GDM1 (cell line): ENCODE data around the gene NRP2.

Source experiments
- DNase-seq: peaks from one replicate; lab custom pipeline; 2025; lab: John Stamatoyannopoulos, UW

Gene NRP2

DNA sequence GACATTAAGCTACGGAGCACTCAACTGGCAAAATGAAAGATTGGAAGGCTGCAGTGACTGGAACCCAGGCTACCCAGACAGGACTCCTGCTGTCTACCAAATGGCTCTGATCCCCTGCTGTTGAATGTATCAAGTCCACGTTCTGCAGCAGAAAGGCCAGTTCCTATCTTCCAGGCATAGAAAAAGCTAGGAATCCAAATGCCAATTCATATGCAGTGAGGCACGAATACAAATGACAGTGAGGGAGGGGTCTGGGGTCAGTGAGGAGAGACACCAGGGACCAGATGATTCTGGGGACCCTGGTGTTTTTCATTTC, 5.3 kb downstream of the NRP2 start:
- DNase-seq: no peak

GRCh38 chr2:205688417-205689200, 6.3 kb downstream of the NRP2 start:
- DNase-seq: no peak

- DNase-seq: no peak
These were observed 7.5 kb downstream of the NRP2 start for GRCh38 chr2:205689820-205690219.

GRCh38 chr2:205692104-205692503, 9.8 kb downstream of the NRP2 start:
- no peak for DNase-seq

DNA sequence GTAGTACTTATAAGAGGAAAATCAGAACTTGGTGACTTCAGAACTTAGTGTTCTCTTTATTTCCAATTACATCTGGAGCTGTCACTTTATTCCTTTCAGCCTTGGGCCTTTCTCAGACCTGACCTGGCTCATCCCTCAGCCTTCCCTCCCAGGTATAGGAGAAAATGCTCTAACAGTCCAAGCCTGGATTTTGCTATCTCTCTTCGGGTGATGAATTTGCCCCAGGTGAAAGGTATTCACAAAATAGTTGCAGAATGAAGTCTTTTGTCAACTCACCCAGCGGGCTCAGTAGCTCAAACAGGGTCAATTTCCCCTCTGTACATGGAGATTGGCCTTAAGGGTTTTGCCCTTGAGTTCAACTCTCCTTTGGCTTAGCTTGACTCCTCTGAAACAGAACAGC, 12.0 kb downstream of the NRP2 start:
- no peak for DNase-seq

DNA sequence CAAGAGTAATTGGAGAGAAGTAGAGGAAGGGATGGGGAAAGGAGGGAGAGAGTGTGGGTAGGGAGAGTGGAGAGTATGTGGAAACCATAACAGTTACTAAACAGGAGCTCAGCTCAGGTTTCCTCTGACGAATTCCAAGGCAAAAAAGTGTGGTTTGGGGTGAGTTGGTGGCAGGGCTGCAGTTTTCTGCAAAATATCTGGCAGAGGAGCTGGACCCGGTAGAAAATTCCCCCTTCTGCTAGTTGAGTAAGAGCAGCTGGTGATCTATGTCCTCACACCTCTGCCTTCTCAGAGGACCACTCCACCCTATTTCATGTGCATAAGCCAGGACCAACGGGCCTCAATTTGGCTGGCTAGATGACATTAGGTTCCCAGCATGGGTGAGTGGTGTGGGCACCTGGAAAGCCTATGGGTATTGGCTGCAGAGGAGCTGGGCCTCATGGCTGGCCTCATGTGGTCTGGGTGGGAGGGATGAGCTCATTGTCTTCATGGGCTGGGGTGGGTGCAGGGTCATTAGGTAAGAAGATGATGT, 13.2 kb downstream of the NRP2 start:
- no peak for DNase-seq

GRCh38 chr2:205696331-205696926, 14.1 kb downstream of the NRP2 start:
- DNase-seq: no peak

- DNase-seq: no peak
These were observed 14.7 kb downstream of the NRP2 start for GRCh38 chr2:205696927-205697441.

DNA sequence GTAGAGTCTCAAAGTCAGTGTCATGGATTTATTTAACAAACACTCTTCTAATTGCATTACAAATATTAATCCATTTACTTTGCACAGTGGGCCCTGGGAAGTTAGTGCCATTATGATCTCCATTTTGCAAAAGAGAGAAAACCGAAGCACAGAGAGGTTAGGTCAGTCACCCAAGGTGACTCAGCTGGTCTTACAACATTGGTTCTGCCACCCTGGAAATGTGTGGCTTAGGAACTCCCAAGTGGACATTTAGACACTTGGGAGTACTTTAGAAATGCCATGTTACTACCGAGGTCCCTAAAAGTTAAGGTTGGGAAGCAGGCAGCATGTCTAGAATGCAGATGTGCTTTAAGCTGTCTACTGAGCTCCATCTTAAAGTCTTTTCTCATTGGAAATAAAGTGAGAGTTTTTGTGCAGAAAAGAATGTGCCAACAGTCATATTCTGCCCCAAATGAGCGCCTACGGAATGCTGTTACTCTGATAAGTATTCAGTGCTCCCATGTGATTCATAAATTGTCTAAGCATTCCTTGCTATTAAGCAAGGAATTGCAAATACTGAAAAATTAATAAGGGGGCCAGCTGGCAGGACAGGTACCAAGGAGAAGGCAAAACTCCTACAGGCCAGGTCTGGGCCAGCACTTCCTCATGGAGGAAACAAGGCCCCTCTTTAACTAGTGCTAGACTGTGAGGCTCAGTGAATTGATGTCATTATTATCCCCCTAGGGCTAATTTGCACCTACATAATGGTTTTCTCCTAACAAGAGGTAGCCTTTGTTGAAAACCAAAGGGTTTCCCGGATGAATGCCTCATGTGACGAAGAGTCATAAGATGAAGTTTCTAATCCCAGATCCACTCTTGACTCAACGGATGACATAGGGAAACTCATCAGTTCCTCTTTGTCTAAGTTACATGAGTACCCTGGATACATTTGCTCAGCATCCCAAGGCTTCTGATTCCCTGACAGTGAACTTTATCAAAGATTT, 16.3 kb downstream of the NRP2 start:
- DNase-seq: no peak

DNA sequence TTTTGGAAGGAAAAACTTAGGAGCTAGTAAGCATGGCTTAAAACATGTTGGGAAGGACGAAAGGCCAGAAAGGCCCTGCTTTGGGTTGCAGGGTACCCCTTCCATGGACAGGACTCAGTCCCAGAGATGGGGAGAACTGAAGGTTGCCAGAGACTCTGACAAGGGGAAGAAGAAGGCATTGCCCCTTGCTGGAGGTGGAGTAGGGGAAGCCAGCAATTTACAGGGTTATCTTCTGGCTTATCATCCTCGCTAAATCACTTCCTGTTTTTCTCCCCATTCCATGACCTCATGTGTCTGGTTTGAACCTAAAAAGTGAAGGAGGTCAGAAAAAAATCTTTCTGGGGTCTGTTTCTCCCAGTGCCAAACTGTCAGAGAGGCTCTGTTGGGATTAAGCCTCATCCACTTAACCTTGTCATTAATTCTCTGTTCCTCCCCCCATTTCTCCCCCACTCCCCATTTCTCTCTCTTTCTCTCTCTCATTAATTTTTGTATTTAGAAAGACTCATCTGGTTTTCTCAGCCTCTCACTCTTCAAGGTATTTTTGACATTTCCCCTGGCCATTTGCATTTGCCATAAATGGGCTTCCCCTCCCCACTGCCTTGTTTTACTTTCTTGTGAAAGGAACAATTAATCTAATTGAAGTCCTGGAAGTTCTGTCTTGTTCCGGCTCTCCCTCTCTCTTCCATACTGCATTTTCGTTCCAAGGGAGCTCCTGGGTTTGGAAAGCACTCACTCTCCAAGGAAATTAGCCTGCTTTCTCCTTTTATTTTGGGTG, 17.4 kb downstream of the NRP2 start:
- no peak for DNase-seq

GRCh38 chr2:205700331-205701132, 18.2 kb downstream of the NRP2 start:
- no peak for DNase-seq

DNA sequence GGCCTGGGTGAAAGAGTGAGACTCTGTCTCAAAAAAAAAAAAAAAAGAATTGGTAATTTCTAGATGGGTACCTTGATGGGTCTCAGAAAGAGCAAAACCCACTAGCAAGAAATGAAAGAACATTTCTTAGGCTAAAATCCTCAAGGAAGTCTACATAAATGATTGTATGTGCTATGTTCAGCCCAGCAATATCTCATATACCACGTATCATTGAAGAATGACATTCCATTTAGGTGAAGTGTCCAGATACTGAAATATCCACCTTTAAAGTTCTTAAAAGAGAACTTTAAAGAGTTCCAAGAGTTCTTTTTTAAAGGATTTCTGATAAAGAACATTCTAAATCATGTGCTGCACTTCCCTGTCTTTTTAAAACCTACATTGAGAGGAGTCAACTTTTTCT, 19.2 kb downstream of the NRP2 start:
- DNase-seq: no peak

DNA sequence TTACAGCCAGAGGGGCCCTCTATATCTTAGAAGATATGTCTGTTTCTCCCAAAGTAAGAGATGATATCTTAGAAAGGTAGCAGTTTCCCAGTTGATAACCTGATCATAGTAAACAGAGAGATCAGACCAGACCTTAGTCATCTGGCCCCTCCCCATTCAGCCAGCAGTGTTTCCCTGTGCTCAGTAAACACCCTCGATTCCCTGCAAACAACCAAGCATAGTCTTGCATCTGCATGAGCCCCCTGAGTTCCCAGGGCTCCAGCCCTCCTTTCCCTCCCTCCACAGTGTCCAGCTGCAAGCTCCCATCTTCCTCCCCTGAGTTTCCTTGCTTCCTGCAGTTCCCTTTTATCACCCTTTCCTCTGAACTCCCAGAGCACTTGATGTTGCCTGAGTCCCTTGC, 20.3 kb downstream of the NRP2 start:
- DNase-seq: no peak

GRCh38 chr2:205703471-205704126, 21.3 kb downstream of the NRP2 start:
- no peak for DNase-seq

GRCh38 chr2:205704127-205704741, 21.9 kb downstream of the NRP2 start:
- no peak for DNase-seq

- DNase-seq: no peak
These were observed 23.4 kb downstream of the NRP2 start for GRCh38 chr2:205705511-205706349.

- peak; percentile 83 for DNase-seq
These were observed 24.6 kb downstream of the NRP2 start for GRCh38 chr2:205706769-205707381.

DNA sequence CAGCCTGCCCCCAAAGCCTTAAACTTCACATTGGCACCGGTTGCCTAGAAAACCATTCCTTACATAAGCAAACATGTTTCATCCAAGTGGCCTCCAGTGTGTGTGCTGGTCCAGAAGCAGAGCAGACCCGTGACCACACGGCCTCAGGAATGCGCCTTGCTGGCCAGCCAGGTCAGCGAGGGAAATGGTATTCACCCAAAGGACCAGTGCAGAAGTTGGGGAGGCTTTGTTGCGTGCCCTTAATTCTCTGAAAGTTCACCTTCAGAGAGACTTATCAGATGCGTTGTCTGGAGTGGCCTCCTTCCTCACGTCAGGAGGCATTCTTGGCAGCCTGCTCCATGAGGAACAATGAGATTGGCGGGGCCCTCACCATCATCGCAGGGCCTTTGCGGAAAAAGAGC, 25.9 kb downstream of the NRP2 start:
- no peak for DNase-seq
